Rectal smooth muscle tissue (tissue), 1 donor: ENCODE results near the gene PRKAG2.

Source experiments
- H3K27ac ChIP-seq: one replicate; pipeline ENCODE4 v1.7.0; 2013; ENCODE audit warnings: low read depth, low read length, inconsistent platforms
- H3K27me3 ChIP-seq: one replicate; pipeline ENCODE4 v1.7.0; 2013; ENCODE audit warnings: low read length; ENCODE audit not compliant: control insufficient read depth, insufficient read depth
- H3K36me3 ChIP-seq: one replicate; pipeline ENCODE4 v1.7.0; 2013; ENCODE audit warnings: low read length; ENCODE audit not compliant: control insufficient read depth, insufficient read depth
- H3K4me1 ChIP-seq: one replicate; pipeline ENCODE4 v1.7.0; 2013; ENCODE audit warnings: low read length; ENCODE audit not compliant: control insufficient read depth, insufficient read depth
- H3K4me3 ChIP-seq: one replicate; pipeline ENCODE4 v1.7.0; 2013; ENCODE audit warnings: low read length
- H3K9ac ChIP-seq: one replicate; pipeline ENCODE4 v1.7.0; 2013; ENCODE audit warnings: low read length

PRKAG2 gene

GRCh38 chr7:151600331-151600730 is 276.6 kb downstream of the PRKAG2 start:
- no peak overlapping the region for H3K4me3 ChIP-seq
- H3K27ac ChIP-seq, result peak overlapping the region; percentile 79
- no peaks in the 10 kb centered on the region for H3K36me3 ChIP-seq
- H3K9ac ChIP-seq, result no peak overlapping the region
- H3K4me1 ChIP-seq, result peaks cover 23% of the 10 kb centered on the region
- no peaks in the 10 kb centered on the region for H3K27me3 ChIP-seq

GRCh38 chr7:151599401-151600227 is 277.3 kb downstream of the PRKAG2 start:
- Histone ChIP-seq H3K9ac (no peak overlapping the region), H3K36me3 (no peaks in the 10 kb centered on the region), H3K27me3 (no peaks in the 10 kb centered on the region), H3K4me1 (peaks cover 23% of the 10 kb centered on the region), H3K4me3 (no peak overlapping the region), H3K27ac (peak overlapping the region; percentile 79)

GRCh38 chr7:151597541-151598444 is 279.1 kb downstream of the PRKAG2 start:
- Histone ChIP-seq H3K4me1 (peaks cover 23% of the 10 kb centered on the region), H3K27me3 (no peaks in the 10 kb centered on the region), H3K36me3 (no peaks in the 10 kb centered on the region), H3K4me3 (no peak overlapping the region), H3K9ac (no peak overlapping the region), H3K27ac (peak overlapping the region; percentile 19)

- H3K36me3 ChIP-seq, result no peaks in the 10 kb centered on the region
- H3K27ac ChIP-seq, result no peak overlapping the region
- H3K9ac ChIP-seq, result no peak overlapping the region
- H3K27me3 ChIP-seq, result no peaks in the 10 kb centered on the region
- no peak overlapping the region for H3K4me3 ChIP-seq
- peaks cover 21% of the 10 kb centered on the region for H3K4me1 ChIP-seq
These were observed 281.1 kb downstream of the PRKAG2 start for GRCh38 chr7:151595702-151596350.

- no peak overlapping the region for H3K4me3 ChIP-seq
- no peaks in the 10 kb centered on the region for H3K36me3 ChIP-seq
- no peak overlapping the region for H3K9ac ChIP-seq
- H3K27ac ChIP-seq, result no peak overlapping the region
- H3K4me1 ChIP-seq, result no peaks in the 10 kb centered on the region
- no peaks in the 10 kb centered on the region for H3K27me3 ChIP-seq
These were observed 283.9 kb downstream of the PRKAG2 start for GRCh38 chr7:151592868-151593486.

- H3K4me3 ChIP-seq, result no peak overlapping the region
- H3K27ac ChIP-seq, result no peak overlapping the region
- no peaks in the 10 kb centered on the region for H3K36me3 ChIP-seq
- H3K4me1 ChIP-seq, result no peaks in the 10 kb centered on the region
- no peak overlapping the region for H3K9ac ChIP-seq
- H3K27me3 ChIP-seq, result no peaks in the 10 kb centered on the region
These were observed 284.6 kb downstream of the PRKAG2 start for GRCh38 chr7:151592330-151592729.

GRCh38 chr7:151591866-151592265 is 285.0 kb downstream of the PRKAG2 start:
- no peak overlapping the region for H3K27ac ChIP-seq
- H3K36me3 ChIP-seq, result no peaks in the 10 kb centered on the region
- H3K27me3 ChIP-seq, result no peaks in the 10 kb centered on the region
- H3K9ac ChIP-seq, result no peak overlapping the region
- H3K4me1 ChIP-seq, result no peaks in the 10 kb centered on the region
- H3K4me3 ChIP-seq, result no peak overlapping the region

- no peaks in the 10 kb centered on the region for H3K27me3 ChIP-seq
- no peak overlapping the region for H3K27ac ChIP-seq
- no peak overlapping the region for H3K9ac ChIP-seq
- H3K4me3 ChIP-seq, result no peak overlapping the region
- H3K4me1 ChIP-seq, result no peaks in the 10 kb centered on the region
- no peaks in the 10 kb centered on the region for H3K36me3 ChIP-seq
These were observed 285.8 kb downstream of the PRKAG2 start for GRCh38 chr7:151590850-151591771.

GRCh38 chr7:151590071-151590849 is 286.7 kb downstream of the PRKAG2 start:
- Histone ChIP-seq H3K27me3 (no peaks in the 10 kb centered on the region), H3K9ac (no peak overlapping the region), H3K4me3 (no peak overlapping the region), H3K4me1 (no peaks in the 10 kb centered on the region), H3K27ac (no peak overlapping the region), H3K36me3 (no peaks in the 10 kb centered on the region)

- Histone ChIP-seq H3K27ac (no peak overlapping the region), H3K9ac (no peak overlapping the region), H3K36me3 (no peaks in the 10 kb centered on the region)
These were observed 287.9 kb downstream of the PRKAG2 start for GRCh38 chr7:151588982-151589381.

More at GRCh38 chr7:151588982-151589381, 287.9 kb downstream of the PRKAG2 start:
- H3K27me3 ChIP-seq, result no peaks in the 10 kb centered on the region
- H3K4me3 ChIP-seq, result no peak overlapping the region
- H3K4me1 ChIP-seq, result no peaks in the 10 kb centered on the region
